HepG2 (cell line): Measurements from ENCODE around the gene MRS2. TPM values are rescaled to one million over a fixed set of nuclear protein-coding genes. Genes with fewer than 3 reads are reported as not detected.

Experiments used
- ASH2L ChIP-seq: fragments of 300-600, 200-600 bp; sonication (generic); IDR thresholded peaks from 2 replicates; pipeline ENCODE4 v1.7.0; 2017; ENCODE audit warnings: low read depth, mild to moderate bottlenecking, moderate library complexity, mixed read lengths, low read length; ENCODE audit not compliant: insufficient read length
- ELF4 ChIP-seq: sonication (generic); formaldehyde crosslinking; IDR thresholded peaks from 2 replicates; pipeline ENCODE4 v1.5.0; 2020; ENCODE audit warnings: missing genetic modification reagents, mild to moderate bottlenecking, moderate library complexity, borderline replicate concordance
- FOXK1 ChIP-seq: sonication (generic); formaldehyde crosslinking; IDR thresholded peaks from 2 replicates; pipeline ENCODE4 v1.4.0; 2020; ENCODE audit warnings: low read depth, missing genetic modification reagents, borderline replicate concordance
- GATA4 ChIP-seq: sonication (generic); IDR thresholded peaks from 2 replicates; pipeline ENCODE4 v1.6.1; 2016; ENCODE audit warnings: antibody characterized with exemption, low read depth, borderline replicate concordance
- HDAC1 ChIP-seq: sonication (generic); formaldehyde crosslinking; IDR thresholded peaks from 2 replicates; pipeline ENCODE4 v1.5.1; 2020; ENCODE audit warnings: mild to moderate bottlenecking, missing genetic modification reagents
- KAT8 ChIP-seq: IDR thresholded peaks from 2 replicates; pipeline ENCODE4 v1.6.1; 2016; ENCODE audit warnings: missing genetic modification reagents, missing compliant biosample characterization
- NFKB2 ChIP-seq: sonication (generic); formaldehyde crosslinking; IDR thresholded peaks from 2 replicates; pipeline ENCODE4 v1.4.0; 2020; ENCODE audit warnings: missing genetic modification reagents, borderline replicate concordance
- TARDBP ChIP-seq: sonication (generic); formaldehyde crosslinking; IDR thresholded peaks from 2 replicates; pipeline ENCODE4 v1.8.0; 2022; ENCODE audit warnings: mild to moderate bottlenecking, missing genetic modification reagents
- ZBTB20 ChIP-seq: sonication (generic); formaldehyde crosslinking; IDR thresholded peaks from 2 replicates; pipeline ENCODE4 v1.8.1; 2023; ENCODE audit warnings: missing genetic modification reagents, low read depth, mild to moderate bottlenecking, borderline replicate concordance
- ZFAT ChIP-seq: sonication (generic); formaldehyde crosslinking; conservative IDR thresholded peaks from 2 replicates; pipeline ENCODE4 v1.8.1; 2023; ENCODE audit warnings: missing genetic modification reagents, inconsistent platforms
- ZFY ChIP-seq: sonication (generic); formaldehyde crosslinking; IDR thresholded peaks from 2 replicates; pipeline ENCODE4 v1.4.0; 2020; ENCODE audit warnings: missing genetic modification reagents
- ZNF232 ChIP-seq: sonication (generic); formaldehyde crosslinking; IDR thresholded peaks from 2 replicates; pipeline ENCODE4 v1.4.0; 2020; ENCODE audit warnings: missing genetic modification reagents, borderline replicate concordance
- ZNF441 ChIP-seq: sonication (generic); formaldehyde crosslinking; IDR thresholded peaks from 2 replicates; pipeline ENCODE4 v1.7.0; 2021; ENCODE audit warnings: missing genetic modification reagents, borderline replicate concordance
- ZNF607 ChIP-seq: sonication (generic); formaldehyde crosslinking; IDR thresholded peaks from 2 replicates; pipeline ENCODE4 v1.5.1; 2020; ENCODE audit warnings: missing genetic modification reagents, mild to moderate bottlenecking, borderline replicate concordance
- ZNF609 ChIP-seq: sonication (generic); formaldehyde crosslinking; IDR thresholded peaks from 2 replicates; pipeline ENCODE4 v1.4.0; 2020; ENCODE audit warnings: mild to moderate bottlenecking, missing genetic modification reagents, borderline replicate concordance
- ZSCAN31 ChIP-seq: sonication (generic); formaldehyde crosslinking; IDR thresholded peaks from 2 replicates; pipeline ENCODE4 v1.5.0; 2020; ENCODE audit warnings: low read depth, mild to moderate bottlenecking, missing genetic modification reagents
- polyA plus RNA-seq, 8 experiments: library from polyadenylated mRNA; depleted of rRNA in 3 of 8; stranded (reverse) in 7 of 8; unstranded in 1 of 8; fragments of >200 nt; fragmentation: Illumina TruSeq in 4 of 8; extraction: Trizol in 4 of 8; gene quantifications; 2 replicates each; pipeline versions ENCODE4 v1.2.1 to v1.2.3, GENCODE V29; 2011 to 2016; ENCODE audit warnings: low read depth in 4 of 8, missing spikeins in 1 of 8, mixed read lengths in 1 of 8; ENCODE audit not compliant: insufficient read depth in 1 of 8
- total RNA-seq, 5 experiments: library from RNA; depleted of rRNA; stranded (reverse); fragments of >200 nt; fragmentation: Illumina TruSeq; extraction: Trizol; gene quantifications; 2 replicates each; pipeline ENCODE4 v1.2.3, GENCODE V29; 2016; ENCODE audit warnings: low read depth in 1 of 5
- TF ChIP-seq, protein P1 (sequence below): sonication (generic); formaldehyde crosslinking; IDR thresholded peaks from 2 replicates; pipeline ENCODE4 v1.5.0; 2020; ENCODE audit warnings: mild to moderate bottlenecking, missing genetic modification reagents, borderline replicate concordance
- TF ChIP-seq, protein P2 (sequence below): sonication (generic); formaldehyde crosslinking; IDR thresholded peaks from 2 replicates; pipeline ENCODE4 v1.4.0; 2020; ENCODE audit warnings: missing genetic modification reagents

MRS2 gene
- total and polyA plus RNA-seq, 2 of the 13 experiments (the other 11 are each of a cell fraction or from before 2014, with no cell fraction given) = 31.1 to 83.8 TPM

DNA sequence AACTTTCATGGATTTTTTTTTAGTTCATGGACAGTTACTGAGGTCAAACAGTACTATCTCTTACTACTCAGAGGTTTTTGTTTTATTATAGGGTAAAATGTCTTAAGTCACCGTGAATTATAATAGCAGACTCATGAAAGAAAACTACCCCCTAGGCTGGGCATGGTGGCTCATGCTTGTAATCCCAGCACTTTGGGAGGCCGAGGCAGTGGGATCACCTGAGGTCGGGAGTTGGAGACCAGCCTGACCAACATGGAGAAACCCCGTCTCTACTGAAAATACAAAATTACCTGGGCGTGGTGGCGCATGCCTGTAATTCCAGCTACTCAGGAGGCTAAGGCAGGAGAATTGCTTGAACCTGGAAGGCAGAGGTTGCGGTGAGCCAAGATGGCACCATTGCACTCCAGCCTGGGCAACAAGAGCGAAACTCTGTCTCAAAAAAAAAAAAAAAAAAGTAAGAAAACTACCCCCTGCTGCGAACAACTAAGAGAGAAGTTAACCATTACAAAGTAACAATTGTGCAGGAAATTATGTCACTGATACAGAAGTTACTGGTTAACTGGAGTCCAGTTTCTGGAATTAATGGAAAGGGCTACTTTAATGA lies 19.7 kb upstream of the MRS2 start (continued):
- TF ChIP-seq ZNF441 (peak; percentile 39; the same call in 1 of the 2 replicates), FOXK1 (0 out of 2 replicates have a peak, but pooled peaks have one; percentile 9), NFKB2 (CRISPR knock-in tag) (peak; percentile 46; the same call in 1 of the 2 replicates), HDAC1 (CRISPR knock-in tag) (peak; percentile 67; the same call in 1 of the 2 replicates), KAT8 (CRISPR knock-in tag) (peak; percentile 26; the same call in 1 of the 2 replicates), ZBTB20 (0 out of 2 replicates have a peak, but pooled peaks have one; percentile 51), ASH2L (peak; percentile 76), ZFY (CRISPR knock-in tag) (peak; percentile 55; the same call in 1 of the 2 replicates), ELF4 (CRISPR knock-in tag) (0 out of 2 replicates have a peak, but pooled peaks have one; percentile 30), ZFAT (CRISPR knock-in tag) (0 out of 2 replicates have a peak, but pooled peaks have one; percentile 34), GATA4 (0 out of 2 replicates have a peak, but pooled peaks have one; percentile 14), TARDBP (CRISPR knock-in tag) (peak; percentile 57; the same call in 1 of the 2 replicates), ZNF232 (0 out of 2 replicates have a peak, but pooled peaks have one; percentile 46), ZNF609 (CRISPR knock-in tag) (peak; percentile 20; the same call in 1 of the 2 replicates), ZNF607 (CRISPR knock-in tag) (peak; percentile 34; the same call in 1 of the 2 replicates), ZSCAN31 (0 out of 2 replicates have a peak, but pooled peaks have one; percentile 55)
- TF ChIP-seq, protein P1, sequence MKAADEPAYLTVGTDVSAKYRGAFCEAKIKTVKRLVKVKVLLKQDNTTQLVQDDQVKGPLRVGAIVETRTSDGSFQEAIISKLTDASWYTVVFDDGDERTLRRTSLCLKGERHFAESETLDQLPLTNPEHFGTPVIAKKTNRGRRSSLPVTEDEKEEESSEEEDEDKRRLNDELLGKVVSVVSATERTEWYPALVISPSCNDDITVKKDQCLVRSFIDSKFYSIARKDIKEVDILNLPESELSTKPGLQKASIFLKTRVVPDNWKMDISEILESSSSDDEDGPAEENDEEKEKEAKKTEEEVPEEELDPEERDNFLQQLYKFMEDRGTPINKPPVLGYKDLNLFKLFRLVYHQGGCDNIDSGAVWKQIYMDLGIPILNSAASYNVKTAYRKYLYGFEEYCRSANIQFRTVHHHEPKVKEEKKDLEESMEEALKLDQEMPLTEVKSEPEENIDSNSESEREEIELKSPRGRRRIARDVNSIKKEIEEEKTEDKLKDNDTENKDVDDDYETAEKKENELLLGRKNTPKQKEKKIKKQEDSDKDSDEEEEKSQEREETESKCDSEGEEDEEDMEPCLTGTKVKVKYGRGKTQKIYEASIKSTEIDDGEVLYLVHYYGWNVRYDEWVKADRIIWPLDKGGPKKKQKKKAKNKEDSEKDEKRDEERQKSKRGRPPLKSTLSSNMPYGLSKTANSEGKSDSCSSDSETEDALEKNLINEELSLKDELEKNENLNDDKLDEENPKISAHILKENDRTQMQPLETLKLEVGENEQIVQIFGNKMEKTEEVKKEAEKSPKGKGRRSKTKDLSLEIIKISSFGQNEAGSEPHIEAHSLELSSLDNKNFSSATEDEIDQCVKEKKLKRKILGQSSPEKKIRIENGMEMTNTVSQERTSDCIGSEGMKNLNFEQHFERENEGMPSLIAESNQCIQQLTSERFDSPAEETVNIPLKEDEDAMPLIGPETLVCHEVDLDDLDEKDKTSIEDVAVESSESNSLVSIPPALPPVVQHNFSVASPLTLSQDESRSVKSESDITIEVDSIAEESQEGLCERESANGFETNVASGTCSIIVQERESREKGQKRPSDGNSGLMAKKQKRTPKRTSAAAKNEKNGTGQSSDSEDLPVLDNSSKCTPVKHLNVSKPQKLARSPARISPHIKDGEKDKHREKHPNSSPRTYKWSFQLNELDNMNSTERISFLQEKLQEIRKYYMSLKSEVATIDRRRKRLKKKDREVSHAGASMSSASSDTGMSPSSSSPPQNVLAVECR (CRISPR knock-in tag) = peak; percentile 39; the same call in 1 of the 2 replicates
- TF ChIP-seq, protein P2, sequence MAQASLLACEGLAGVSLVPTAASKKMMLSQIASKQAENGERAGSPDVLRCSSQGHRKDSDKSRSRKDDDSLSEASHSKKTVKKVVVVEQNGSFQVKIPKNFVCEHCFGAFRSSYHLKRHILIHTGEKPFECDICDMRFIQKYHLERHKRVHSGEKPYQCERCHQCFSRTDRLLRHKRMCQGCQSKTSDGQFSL (CRISPR knock-in tag) = peak; percentile 38; the same call in 1 of the 2 replicates
